HEK293T (cell line): ENCODE data around the gene CPNE8.

ENCODE experiments used
- ARNT ChIP-seq: fragments of 450-650 bp; IDR thresholded peaks from 2 replicates; pipeline ENCODE4 v1.6.1; 2017; ENCODE audit warnings: mild to moderate bottlenecking
- BHLHE40 ChIP-seq: fragments of 450-650 bp; IDR thresholded peaks from 2 replicates; pipeline ENCODE4 v1.6.1; 2016; ENCODE audit warnings: mild to moderate bottlenecking, moderate library complexity, borderline replicate concordance
- CTBP1 ChIP-seq: fragments of 450-650 bp; IDR thresholded peaks from 2 replicates; pipeline ENCODE4 v1.6.1; 2016; ENCODE audit warnings: borderline replicate concordance
- ELF4 ChIP-seq: fragments of 450-650 bp; IDR thresholded peaks from 2 replicates; pipeline ENCODE4 v1.6.1; 2017; ENCODE audit warnings: antibody characterized with exemption
- FOXA1 ChIP-seq: fragments of 450-650 bp; IDR thresholded peaks from 2 replicates; pipeline ENCODE4 v1.6.1; 2016; ENCODE audit warnings: mild to moderate bottlenecking
- FOXM1 ChIP-seq: fragments of 450-650 bp; IDR thresholded peaks from 2 replicates; pipeline ENCODE4 v1.6.1; 2017; ENCODE audit warnings: mild to moderate bottlenecking, borderline replicate concordance
- HDGF ChIP-seq: fragments of 450-650 bp; IDR thresholded peaks from 2 replicates; pipeline ENCODE4 v1.6.1; 2017; ENCODE audit warnings: antibody characterized with exemption, borderline replicate concordance
- PKNOX1 ChIP-seq: fragments of 450-650 bp; IDR thresholded peaks from 2 replicates; pipeline ENCODE4 v1.6.1; 2016
- SP1 ChIP-seq: fragments of 450-650 bp; IDR thresholded peaks from 2 replicates; pipeline ENCODE4 v1.6.1; 2017
- SUZ12 ChIP-seq: fragments of 450-650 bp; IDR thresholded peaks from 2 replicates; pipeline ENCODE4 v1.6.1; 2016; ENCODE audit warnings: mild to moderate bottlenecking
- ZNF384 ChIP-seq: fragments of 450-650 bp; IDR thresholded peaks from 2 replicates; pipeline ENCODE4 v1.6.1; 2016

- no peak for TF ChIP-seq SUZ12
- no peak for TF ChIP-seq FOXM1
- no peak for TF ChIP-seq BHLHE40
- no peak for TF ChIP-seq PKNOX1
- no peak for TF ChIP-seq ZNF384
- TF ChIP-seq FOXA1: no peak
- no peak for TF ChIP-seq SP1
- TF ChIP-seq ARNT: no peak
- TF ChIP-seq ELF4: no peak
- no peak for TF ChIP-seq HDGF
- TF ChIP-seq CTBP1: no peak
These were observed 26.4 kb downstream of the CPNE8 start for GRCh38 chr12:38878986-38879385.
